ENCODE measurements around the gene BRK1.

DNA sequence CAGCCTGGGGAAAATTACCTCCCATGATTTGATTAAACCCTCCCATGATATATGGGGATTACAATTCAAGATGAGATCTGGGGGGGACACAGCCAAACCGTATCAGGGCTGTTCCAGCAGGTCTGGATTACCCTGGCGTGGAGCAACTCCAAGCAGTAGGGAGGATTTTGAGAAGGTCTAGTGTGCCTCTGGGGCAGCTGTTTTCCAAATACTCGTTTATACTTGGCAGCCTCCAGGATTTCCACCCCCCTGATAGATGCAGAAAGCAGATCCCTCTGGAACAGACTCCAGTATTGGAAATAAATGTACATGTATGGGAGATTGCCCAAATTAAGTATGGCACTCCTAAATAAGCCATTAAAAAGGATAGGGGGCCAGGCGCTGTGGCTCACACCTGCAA is 41.6 kb downstream of the BRK1 start:
- TF ChIP-seq HDGF (IDR thresholded peaks at IDR 0.05; ENCODE audit: borderline replicate concordance): no peak
- TF ChIP-seq, protein P1, sequence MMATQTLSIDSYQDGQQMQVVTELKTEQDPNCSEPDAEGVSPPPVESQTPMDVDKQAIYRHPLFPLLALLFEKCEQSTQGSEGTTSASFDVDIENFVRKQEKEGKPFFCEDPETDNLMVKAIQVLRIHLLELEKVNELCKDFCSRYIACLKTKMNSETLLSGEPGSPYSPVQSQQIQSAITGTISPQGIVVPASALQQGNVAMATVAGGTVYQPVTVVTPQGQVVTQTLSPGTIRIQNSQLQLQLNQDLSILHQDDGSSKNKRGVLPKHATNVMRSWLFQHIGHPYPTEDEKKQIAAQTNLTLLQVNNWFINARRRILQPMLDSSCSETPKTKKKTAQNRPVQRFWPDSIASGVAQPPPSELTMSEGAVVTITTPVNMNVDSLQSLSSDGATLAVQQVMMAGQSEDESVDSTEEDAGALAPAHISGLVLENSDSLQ (IDR thresholded peaks at IDR 0.05): no peak

All from HEK293T (cell line).